Caco-2 (cell line): Measurements from ENCODE around the gene SLC39A6. TPM values are rescaled to one million over a fixed set of nuclear protein-coding genes. Genes with fewer than 3 reads are reported as not detected.

ENCODE experiments used
- BruUV-seq: library from RNA; stranded (reverse); fragments of 400-500 nt; replicated peaks from 2 replicates; lab custom pipeline; 2021; lab: Mats Ljungman, UMichigan
- CTCF ChIA-PET: fragments of 300-600 bp; sonication (Branson Sonifier 250); formaldehyde crosslinking; loops from one replicate; lab custom pipeline; 2022; ENCODE audit warnings: antibody characterized with exemption; lab: Charles Lee
- POLR2A ChIA-PET: fragments of 300-600 bp; sonication (Branson Sonifier 250); formaldehyde crosslinking; loops from one replicate; lab custom pipeline; 2022; ENCODE audit warnings: antibody characterized with exemption; lab: Charles Lee
- DNase-seq, 2 experiments: peaks; one replicate each; pipeline versions ENCODE4 v3.0.0 to v3.0.0-alpha.2; 2020 to 2022
- H3K27me3 ChIP-seq: replicated peaks from 2 replicates; pipeline ENCODE4 v1.6.0; 2011; ENCODE audit warnings: low read length; ENCODE audit not compliant: control insufficient read depth, insufficient read depth
- H3K36me3 ChIP-seq: 2 replicates; pipeline ENCODE4 v1.5.1; 2011; ENCODE audit warnings: low read length; ENCODE audit not compliant: control insufficient read depth, insufficient read depth
- H3K4me1 ChIP-seq: fragments of 250-450 bp; sonication (Bioruptor Pico); 2 replicates; pipeline ENCODE4 v1.5.1; 2020; ENCODE audit warnings: mild to moderate bottlenecking
- H3K4me3 ChIP-seq: 2 replicates; pipeline ENCODE4 v1.5.1; 2011; ENCODE audit warnings: low read depth, mild to moderate bottlenecking, control low read depth, low read length
- H3K9me3 ChIP-seq: fragments of 250-450 bp; sonication (Bioruptor Pico); 2 replicates; pipeline ENCODE4 v1.5.1; 2020; ENCODE audit warnings: mild to moderate bottlenecking, moderate library complexity
- H3K27ac Mint-ChIP-seq: one replicate; pipeline ENCODE4 v1.8.0; 2022; ENCODE audit warnings: mixed read lengths; ENCODE audit not compliant: unreplicated experiment
- H3K27me3 Mint-ChIP-seq: one replicate; pipeline ENCODE4 v1.8.0; 2022; ENCODE audit warnings: mixed read lengths; ENCODE audit not compliant: insufficient read depth, unreplicated experiment
- H3K36me3 Mint-ChIP-seq: one replicate; pipeline ENCODE4 v1.8.0; 2022; ENCODE audit warnings: mild to moderate bottlenecking, mixed read lengths; ENCODE audit not compliant: insufficient read depth, unreplicated experiment
- H3K4me1 Mint-ChIP-seq: one replicate; pipeline ENCODE4 v1.8.0; 2022; ENCODE audit warnings: low read depth, mixed read lengths; ENCODE audit not compliant: unreplicated experiment
- H3K4me3 Mint-ChIP-seq: one replicate; pipeline ENCODE4 v1.8.0; 2022; ENCODE audit warnings: mild to moderate bottlenecking, moderate library complexity, mixed read lengths; ENCODE audit not compliant: unreplicated experiment
- H3K9me3 Mint-ChIP-seq: one replicate; pipeline ENCODE4 v1.8.0; 2022; ENCODE audit warnings: mixed read lengths; ENCODE audit not compliant: unreplicated experiment
- CTCF ChIP-seq, 2 experiments: fragments of 200-600 bp in 1 of 2; IDR thresholded peaks; 1 replicate in 1 of 2; 2 replicates in 1 of 2; pipeline versions ENCODE4 v1.5.1 to v1.8.0; 2011 to 2022; ENCODE audit warnings: antibody characterized with exemption in 1 of 2, control low read depth in 1 of 2, inconsistent platforms in 1 of 2, low read depth in 1 of 2, low read length in 1 of 2, mild to moderate bottlenecking in 1 of 2, moderate library complexity in 1 of 2; ENCODE audit not compliant: insufficient read depth in 1 of 2, severe bottlenecking in 1 of 2, unreplicated experiment in 1 of 2
- intact Hi-C: fragments of 100-400 bp; cut with micrococcal nuclease; formaldehyde crosslinking; loops from one replicate; pipeline ENCODE4 v1.10.0; 2022; ENCODE audit not compliant: unreplicated experiment
- total RNA-seq: library from RNA; stranded (reverse); gene quantifications from 2 replicates; pipeline ENCODE4 v1.2.3, GENCODE V29; 2022

The SLC39A6 gene
- total RNA-seq, 1 experiment from 2014 or later, result 19.5 TPM

- Histone ChIP-seq H3K4me3 (peak overlapping the region; percentile 79), H3K27me3 (no peaks in the 10 kb centered on the region), H3K9me3 (no peaks in the 10 kb centered on the region), H3K36me3 (no peaks in the 10 kb centered on the region), H3K4me1 (0 out of 2 replicates have a peak, but pooled peaks cover 3% of the 10 kb centered on the region)
- peak in 1 of 2 experiments; percentile 6 for DNase-seq
- Mint-ChIP-seq H3K27ac (no peak overlapping the region), H3K9me3 (no peaks in the 10 kb centered on the region), H3K27me3 (no peaks in the 10 kb centered on the region), H3K36me3 (peaks cover 4% of the 10 kb centered on the region), H3K4me1 (no peaks in the 10 kb centered on the region), H3K4me3 (peak overlapping the region; percentile 81)
- CTCF ChIA-PET, result no interaction called here
- intact Hi-C loops, result loop anchor here (5.0 to 10.0 kb wide), 3 partner anchors 59 to 157 kb away; partner anchors contain the start of gene MOCOS
- POLR2A ChIA-PET, result no interaction called here
- no TSS peak for BruUV-seq
- TF ChIP-seq CTCF (IDR thresholded peaks at IDR 0.05; ENCODE audit: insufficient read depth in 1 of 2, low read depth in 1 of 2, low read length in 1 of 2, severe bottlenecking in 1 of 2, unreplicated experiment in 1 of 2), result no peak
These were observed 1.2 kb downstream of the SLC39A6 start for GRCh38 chr18:36127836-36128529.

- DNase-seq, result no peak
- H3K4me3 ChIP-seq, result no peak overlapping the region
- CTCF ChIA-PET, result no interaction called here
- no peaks in the 10 kb centered on the region for H3K4me1 Mint-ChIP-seq
- H3K27me3 ChIP-seq, result no peaks in the 10 kb centered on the region
- no peaks in the 10 kb centered on the region for H3K9me3 Mint-ChIP-seq
- H3K4me3 Mint-ChIP-seq, result no peak overlapping the region
- no peaks in the 10 kb centered on the region for H3K27me3 Mint-ChIP-seq
- intact Hi-C loops, result loop anchor here (5.0 to 10.0 kb wide), 3 partner anchors 61 to 158 kb away; partner anchors contain the start of gene MOCOS
- no peak for TF ChIP-seq CTCF (IDR thresholded peaks at IDR 0.05; ENCODE audit: insufficient read depth in 1 of 2, low read depth in 1 of 2, low read length in 1 of 2, severe bottlenecking in 1 of 2, unreplicated experiment in 1 of 2)
- no peaks in the 10 kb centered on the region for H3K9me3 ChIP-seq
- POLR2A ChIA-PET, result no interaction called here
- H3K36me3 Mint-ChIP-seq, result peaks cover 4% of the 10 kb centered on the region
- H3K4me1 ChIP-seq, result 0 out of 2 replicates have a peak, but pooled peaks cover 3% of the 10 kb centered on the region
- H3K36me3 ChIP-seq, result no peaks in the 10 kb centered on the region
- no peak overlapping the region for H3K27ac Mint-ChIP-seq
- TSS peak; percentile 19 for BruUV-seq
These were observed 2.5 kb downstream of the SLC39A6 start for GRCh38 chr18:36126668-36127067.

- no peak overlapping the region for H3K4me3 ChIP-seq
- H3K27ac Mint-ChIP-seq, result no peak overlapping the region
- H3K4me3 Mint-ChIP-seq, result no peak overlapping the region
- POLR2A ChIA-PET, result no interaction called here
- peaks cover 4% of the 10 kb centered on the region for H3K36me3 Mint-ChIP-seq
- no peaks in the 10 kb centered on the region for H3K9me3 ChIP-seq
- intact Hi-C loops, result loop anchor here (5.0 to 10.0 kb wide), 3 partner anchors 62 to 160 kb away; partner anchors contain the start of gene MOCOS
- CTCF ChIA-PET, result no interaction called here
- 0 out of 2 replicates have a peak, but pooled peaks cover 3% of the 10 kb centered on the region for H3K4me1 ChIP-seq
- BruUV-seq, result no TSS peak
- H3K36me3 ChIP-seq, result no peaks in the 10 kb centered on the region
- no peaks in the 10 kb centered on the region for H3K27me3 ChIP-seq
- H3K4me1 Mint-ChIP-seq, result no peaks in the 10 kb centered on the region
- no peaks in the 10 kb centered on the region for H3K27me3 Mint-ChIP-seq
- no peak for DNase-seq
- TF ChIP-seq CTCF (IDR thresholded peaks at IDR 0.05; ENCODE audit: insufficient read depth in 1 of 2, low read depth in 1 of 2, low read length in 1 of 2, severe bottlenecking in 1 of 2, unreplicated experiment in 1 of 2), result no peak
- no peaks in the 10 kb centered on the region for H3K9me3 Mint-ChIP-seq
These were observed 4.3 kb downstream of the SLC39A6 start for GRCh38 chr18:36124841-36125240.
